ENCODE data around the gene MLF2. TPM values are rescaled to one million over a fixed set of nuclear protein-coding genes. Genes with fewer than 3 reads are reported as not detected.

Gene MLF2
- total and polyA plus RNA-seq, 2 of the 13 experiments (the other 11 are each of a cell fraction or from before 2014, with no cell fraction given): 88.1 to 167 TPM

- TF ChIP-seq ZNF138 (CRISPR knock-in tag; IDR thresholded peaks at IDR 0.05; ENCODE audit: low read depth) (peak; percentile 89; the same call in 1 of the 2 replicates), DNMT3B (CRISPR knock-in tag; conservative IDR thresholded peaks at IDR 0.05) (no peak), KDM5A (IDR thresholded peaks at IDR 0.05; ENCODE audit: borderline replicate concordance, low read length) (peak; percentile 85; the same call in 1 of the 2 replicates), ZFP41 (CRISPR knock-in tag; IDR thresholded peaks at IDR 0.05; ENCODE audit: borderline replicate concordance) (peak; percentile 78; the same call in 1 of the 2 replicates), SP140L (CRISPR knock-in tag; IDR thresholded peaks at IDR 0.05; ENCODE audit: borderline replicate concordance) (no peak), ZNF33A (CRISPR knock-in tag; IDR thresholded peaks at IDR 0.05; ENCODE audit: borderline replicate concordance) (no peak), ISX (CRISPR knock-in tag; conservative IDR thresholded peaks at IDR 0.05) (no peak; the same call in 1 of the 2 replicates), ETV6 (CRISPR knock-in tag; conservative IDR thresholded peaks at IDR 0.05) (peak; percentile 89; the same call in 1 of the 2 replicates), HDAC2 (CRISPR knock-in tag; IDR thresholded peaks at IDR 0.05) (0 out of 2 replicates have a peak, but pooled peaks have one; percentile 11), SRSF9 (IDR thresholded peaks at IDR 0.05; ENCODE audit: borderline replicate concordance, insufficient read depth, low read depth, low read length, poor library complexity, severe bottlenecking) (no peak), ZNF136 (CRISPR knock-in tag; IDR thresholded peaks at IDR 0.05; ENCODE audit: low read depth) (no peak), SMC3 (IDR thresholded peaks at IDR 0.05; ENCODE audit: low read length) (no peak), ZNF382 (CRISPR knock-in tag; IDR thresholded peaks at IDR 0.05; ENCODE audit: borderline replicate concordance) (no peak), ADNP (CRISPR knock-in tag; IDR thresholded peaks at IDR 0.05) (no peak), EP300 (IDR thresholded peaks at IDR 0.05; ENCODE audit: low read depth in 2 of 2, low read length in 2 of 2) (peak in 1 of 2 experiments; percentile 22; a peak in 1 of 4 replicates), EP300 (CRISPR knock-in tag; IDR thresholded peaks at IDR 0.05; ENCODE audit: borderline replicate concordance) (no peak; the same call in 1 of the 2 replicates), RFXAP (CRISPR knock-in tag; IDR thresholded peaks at IDR 0.05; ENCODE audit: borderline replicate concordance) (0 out of 2 replicates have a peak, but pooled peaks have one; percentile 26), PRDM15 (CRISPR knock-in tag; IDR thresholded peaks at IDR 0.05) (peak; percentile 16; the same call in 1 of the 2 replicates), TIGD3 (CRISPR knock-in tag; IDR thresholded peaks at IDR 0.05; ENCODE audit: borderline replicate concordance) (no peak; the same call in 1 of the 2 replicates), KMT2A (CRISPR knock-in tag; IDR thresholded peaks at IDR 0.05) (peak; percentile 16; the same call in 1 of the 2 replicates), HMG20A (CRISPR knock-in tag; IDR thresholded peaks at IDR 0.05; ENCODE audit: borderline replicate concordance) (0 out of 2 replicates have a peak, but pooled peaks have one; percentile 12)
- TF ChIP-seq, protein P1, sequence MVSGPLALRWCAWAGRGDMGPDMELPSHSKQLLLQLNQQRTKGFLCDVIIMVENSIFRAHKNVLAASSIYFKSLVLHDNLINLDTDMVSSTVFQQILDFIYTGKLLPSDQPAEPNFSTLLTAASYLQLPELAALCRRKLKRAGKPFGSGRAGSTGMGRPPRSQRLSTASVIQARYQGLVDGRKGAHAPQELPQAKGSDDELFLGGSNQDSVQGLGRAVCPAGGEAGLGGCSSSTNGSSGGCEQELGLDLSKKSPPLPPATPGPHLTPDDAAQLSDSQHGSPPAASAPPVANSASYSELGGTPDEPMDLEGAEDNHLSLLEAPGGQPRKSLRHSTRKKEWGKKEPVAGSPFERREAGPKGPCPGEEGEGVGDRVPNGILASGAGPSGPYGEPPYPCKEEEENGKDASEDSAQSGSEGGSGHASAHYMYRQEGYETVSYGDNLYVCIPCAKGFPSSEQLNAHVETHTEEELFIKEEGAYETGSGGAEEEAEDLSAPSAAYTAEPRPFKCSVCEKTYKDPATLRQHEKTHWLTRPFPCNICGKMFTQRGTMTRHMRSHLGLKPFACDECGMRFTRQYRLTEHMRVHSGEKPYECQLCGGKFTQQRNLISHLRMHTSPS (CRISPR knock-in tag; IDR thresholded peaks at IDR 0.05; ENCODE audit: low read depth): no peak
Measured at GRCh38 chr12:6752921-6753771, at the start of gene MLF2 (continued).
